Pulmonary artery endothelial cell (primary cell): Measurements from ENCODE around the gene MORC4. TPM values are rescaled to one million over a fixed set of nuclear protein-coding genes. Genes with fewer than 3 reads are reported as not detected.
A peak's percentile ranks its signal among the peaks of the same experiment; 100 is the strongest.
"Not testable (repeated sequence)": the region's sequence is repeated elsewhere in the genome, so short reads cannot be mapped to it uniquely, and the experiment has no call there.

Source experiments
- DNase-seq: peaks from one replicate; pipeline ENCODE4 v3.0.0-alpha.2; 2011; ENCODE audit warnings: low read depth, low spot score
- total RNA-seq: library from RNA; depleted of rRNA; stranded (reverse); fragments of >200 nt; gene quantifications from 2 replicates; pipeline ENCODE4 v1.2.3, GENCODE V29; 2014

MORC4 gene
- total RNA-seq = 17.2 and 21.2 TPM in 2 replicates

DNA sequence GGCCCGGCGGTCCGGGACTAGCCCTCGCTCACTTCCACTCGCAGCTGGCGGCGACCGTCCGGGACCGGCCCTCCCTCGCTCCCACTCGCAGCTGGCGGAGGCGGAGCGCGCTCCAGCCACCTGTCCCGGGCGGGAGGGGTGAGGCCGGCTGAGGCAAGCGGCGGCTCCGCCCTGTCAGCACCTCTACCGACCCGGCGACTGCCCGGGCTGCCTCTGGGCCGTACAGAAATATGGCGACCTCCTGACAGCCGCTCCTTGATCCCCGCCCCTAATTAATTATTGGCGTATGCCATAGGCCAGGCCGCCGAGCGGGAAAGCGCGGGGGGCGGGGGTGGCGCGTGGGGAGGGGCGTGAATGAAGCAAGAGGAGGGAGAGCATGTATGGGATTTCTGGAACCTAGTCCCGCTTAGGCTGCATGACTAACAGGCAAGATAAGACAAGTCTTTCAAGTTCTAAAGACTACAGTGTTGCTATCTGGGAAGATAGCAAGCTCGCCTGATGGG, at the start of gene MORC4:
TSS of gene MORC4 (minus strand) at position 200 of the 503 bp plus-strand sequence. CDS start 243 bp downstream, outside the sequence.
- DNase-seq = peak; percentile 20

DNA sequence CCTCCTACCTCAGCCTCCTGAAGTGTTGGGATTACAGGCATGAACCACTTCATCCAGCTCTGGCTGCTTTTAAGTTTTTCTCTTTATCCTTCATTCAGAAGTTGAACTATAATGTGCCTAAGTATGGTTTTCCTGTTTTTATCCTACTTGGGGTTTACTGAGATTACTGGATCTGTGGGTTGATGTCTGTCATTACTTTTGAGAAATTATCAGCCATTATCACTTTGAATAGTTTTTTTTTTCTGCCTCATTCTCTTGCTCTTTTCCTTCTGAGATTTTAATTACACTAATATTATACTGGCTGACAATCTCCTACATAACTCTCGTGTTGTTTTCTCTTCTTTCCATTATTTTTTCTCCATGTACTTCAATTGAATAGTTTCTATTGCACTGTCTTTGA, 47.6 kb upstream of the MORC4 start:
- no peak for DNase-seq

DNA sequence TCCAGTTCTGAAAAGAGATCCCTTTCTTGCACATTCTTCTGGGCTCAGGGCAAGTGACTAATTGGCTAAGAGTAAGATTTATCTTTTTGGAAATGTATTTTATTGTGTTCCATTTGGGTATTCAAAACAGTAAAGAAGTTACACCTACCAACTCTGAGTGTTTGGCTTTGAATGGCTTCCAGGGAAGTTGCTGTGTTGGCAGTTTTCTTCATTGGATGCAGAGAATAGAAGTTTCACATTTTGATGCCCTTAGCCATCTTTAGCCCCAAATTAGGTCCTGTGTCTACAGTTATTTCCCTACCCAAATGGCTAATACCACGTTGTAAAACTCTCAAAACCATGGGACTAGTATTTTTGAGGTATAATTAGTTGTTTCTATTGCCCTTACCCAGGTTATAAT, 29.7 kb upstream of the MORC4 start:
- no peak for DNase-seq

DNA sequence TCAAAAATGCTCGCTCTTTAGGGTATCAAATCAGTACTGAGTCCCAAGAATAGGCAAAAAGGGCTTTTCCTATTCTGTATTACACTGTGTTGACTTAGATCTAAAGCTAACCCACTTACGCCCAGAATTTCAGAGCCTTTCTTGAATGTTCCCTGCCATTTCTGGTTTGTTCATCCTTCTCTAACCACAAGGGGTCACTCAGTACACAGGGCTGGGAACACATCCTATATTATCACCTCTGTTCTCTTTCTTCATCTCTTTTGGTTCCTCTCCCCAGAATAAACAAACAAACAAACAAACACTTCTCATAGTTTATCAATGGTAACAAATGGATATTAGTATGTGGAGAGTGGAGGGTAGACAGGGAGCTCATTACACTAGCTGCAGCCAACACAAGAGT, 25.5 kb upstream of the MORC4 start:
- no peak for DNase-seq

DNA sequence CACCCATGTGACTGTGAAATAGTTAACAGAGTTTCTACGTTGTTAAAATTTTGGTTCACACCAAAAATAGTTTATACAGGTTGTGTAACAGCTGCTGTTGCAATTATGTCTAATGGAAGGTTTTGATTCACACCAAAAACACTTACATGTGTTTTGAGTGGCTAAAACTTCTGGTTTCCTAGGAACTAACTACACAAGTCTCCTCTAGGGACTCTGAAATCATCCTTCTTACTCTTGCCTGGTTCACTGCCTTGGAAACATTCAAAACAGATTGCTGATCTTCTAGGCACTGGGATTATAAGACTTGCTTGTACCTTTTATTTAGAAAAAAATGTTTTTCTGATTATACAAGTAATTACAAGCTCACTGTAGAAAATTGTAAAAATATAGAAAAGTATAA, 14.9 kb upstream of the MORC4 start:
- no peak for DNase-seq

DNA sequence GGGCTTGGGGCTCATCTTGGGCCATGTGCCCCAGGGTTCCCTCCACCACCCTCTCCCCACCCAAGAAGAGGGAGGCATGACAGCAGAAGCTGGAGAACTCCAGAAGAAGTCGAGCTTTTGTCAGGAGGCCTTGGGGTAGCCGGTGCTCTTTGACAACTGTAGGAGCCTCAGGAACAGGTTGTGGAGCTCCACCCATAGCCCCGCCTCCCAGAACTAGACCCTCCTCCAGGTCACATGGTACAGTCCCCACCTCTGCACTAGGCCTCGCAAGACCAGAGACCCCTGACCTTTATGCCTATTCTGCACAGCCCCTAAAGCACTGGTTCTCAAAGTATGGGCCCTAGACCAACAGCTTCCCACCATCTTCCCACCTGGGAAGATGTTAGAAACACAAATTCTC, 8.0 kb upstream of the MORC4 start:
- DNase-seq = no peak

DNA sequence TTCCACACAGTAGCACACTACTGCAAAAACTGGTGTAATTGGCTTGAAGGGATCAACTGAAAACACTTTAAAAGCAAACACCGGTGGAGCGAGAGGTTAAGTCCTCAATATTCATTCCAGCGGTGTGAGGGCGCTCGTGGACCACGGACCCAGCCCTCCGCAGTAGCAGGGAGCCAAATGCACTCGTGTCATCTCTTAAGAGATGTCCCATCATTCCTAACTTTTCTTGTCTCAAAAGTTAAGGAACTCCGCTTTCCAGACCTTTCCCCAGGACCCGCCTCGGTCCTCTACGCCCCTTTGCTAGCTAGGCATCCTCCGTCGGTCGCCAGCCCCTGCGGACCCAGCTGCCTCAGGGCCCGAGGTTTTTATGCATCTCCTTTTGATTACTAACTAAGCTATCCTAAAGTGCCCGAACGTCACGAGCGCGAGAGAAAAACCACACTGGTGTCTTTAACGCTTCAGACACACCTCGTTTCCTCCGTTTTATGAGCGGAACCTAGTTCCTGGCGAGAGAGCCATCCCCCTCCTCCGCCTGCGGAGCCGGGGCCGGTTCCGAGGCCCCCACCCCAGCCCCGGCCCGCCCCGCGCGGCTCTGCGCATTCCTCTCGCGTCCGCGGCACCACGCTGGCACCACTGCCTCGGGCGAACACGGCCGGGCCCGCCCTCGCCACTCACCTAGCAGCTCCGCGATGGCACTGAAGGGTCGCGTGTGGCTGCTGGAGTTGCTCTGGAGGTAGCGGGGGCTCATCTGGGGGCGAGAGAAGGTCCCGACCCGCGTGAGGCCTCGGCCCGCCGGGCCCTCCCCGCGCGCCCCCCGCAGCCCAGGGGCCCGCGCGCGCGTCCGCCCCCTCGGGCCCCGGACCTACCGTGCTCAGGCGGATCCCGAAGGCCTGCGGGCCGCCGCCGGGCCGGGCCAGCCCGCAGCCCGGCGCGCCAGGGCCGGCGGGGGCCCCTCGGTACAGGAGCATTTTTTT, 723 bp downstream of the MORC4 start:
- no peak for DNase-seq

DNA sequence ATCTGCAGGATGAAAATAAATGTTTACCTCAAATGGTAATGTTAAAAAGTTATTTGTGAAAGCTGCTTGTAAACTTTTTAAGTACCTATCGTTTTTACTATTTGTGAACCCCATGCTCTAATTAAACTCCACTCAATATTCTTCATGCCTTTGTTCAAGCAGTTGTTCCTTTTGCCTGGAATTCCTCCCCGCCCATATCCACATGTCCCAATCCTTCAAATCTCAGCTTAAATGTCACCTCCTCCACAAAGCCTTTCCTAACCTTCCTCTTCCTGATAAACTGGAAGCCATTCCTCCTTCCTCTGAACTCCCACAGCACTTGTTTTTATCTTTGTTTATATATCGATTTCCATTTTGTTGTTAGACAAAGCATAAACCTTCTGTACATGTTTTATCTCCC, 2.4 kb downstream of the MORC4 start:
- no peak for DNase-seq

DNA sequence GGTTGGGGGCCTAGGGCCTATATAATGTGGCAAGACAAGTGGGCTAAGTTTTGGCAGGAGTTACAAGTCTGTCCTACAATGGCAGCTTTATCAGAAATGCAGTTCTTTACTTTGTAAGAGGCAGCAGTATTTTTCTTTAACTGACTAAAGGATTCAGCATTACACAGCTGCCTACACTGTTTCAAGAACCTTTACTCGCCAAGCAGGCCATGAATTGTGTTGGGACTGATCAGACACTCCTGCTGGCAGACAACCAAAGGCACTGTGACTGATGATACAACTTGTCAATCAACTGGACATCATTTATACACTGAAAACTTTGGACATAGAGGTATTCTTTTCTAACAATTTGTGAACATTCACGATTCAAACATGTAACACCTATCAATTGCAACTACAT, 4.3 kb downstream of the MORC4 start:
- no peak for DNase-seq

DNA sequence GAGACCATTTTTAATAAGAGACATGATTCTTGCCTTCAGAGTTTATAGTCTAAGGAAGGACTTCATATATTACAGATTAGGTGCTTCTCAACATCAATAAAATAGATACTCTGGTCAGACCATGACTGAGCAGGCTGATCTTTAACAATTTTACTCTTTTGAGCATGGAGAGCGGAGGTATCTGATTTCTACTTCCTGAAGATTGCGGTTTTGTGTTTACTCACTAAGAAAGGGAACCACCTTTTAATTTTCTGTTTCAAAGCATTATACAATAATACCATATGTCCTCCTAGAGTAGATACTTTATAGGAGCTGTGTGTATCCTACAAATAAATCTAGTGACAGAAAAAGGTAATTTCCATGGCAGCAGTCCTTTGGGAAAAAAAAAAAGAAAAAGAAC, 12.5 kb downstream of the MORC4 start:
- no peak for DNase-seq

DNA sequence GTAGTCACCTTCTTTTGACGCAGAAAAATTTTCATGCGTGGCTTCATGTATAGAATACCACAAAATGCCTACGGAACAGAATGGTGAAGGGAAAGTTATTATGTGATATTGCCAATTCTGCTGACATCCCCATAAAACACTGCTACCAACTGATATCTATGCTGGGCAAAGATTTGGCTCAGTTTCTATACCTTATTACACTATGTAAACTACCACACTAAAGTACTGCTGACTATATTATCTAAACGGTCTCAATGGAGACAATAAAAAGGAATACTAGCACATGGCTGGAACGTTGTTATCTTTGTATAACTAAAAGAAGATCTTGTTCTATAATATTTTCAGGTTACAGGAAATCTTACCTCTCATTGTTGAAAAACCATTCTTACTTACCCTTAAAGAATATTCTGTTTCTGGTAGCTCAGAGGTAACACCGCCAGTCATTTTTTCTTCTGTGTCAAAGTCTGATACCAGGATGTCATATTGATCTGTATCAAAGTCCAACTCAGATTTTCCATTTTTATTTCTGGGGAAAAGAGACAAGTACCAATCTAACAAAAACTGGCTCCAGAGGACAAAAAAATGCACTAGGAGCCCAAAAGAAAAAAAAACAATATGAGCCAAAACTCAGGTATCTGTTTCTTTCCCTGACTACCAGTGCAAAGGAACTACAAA, 18.9 kb downstream of the MORC4 start:
- DNase-seq = no peak

DNA sequence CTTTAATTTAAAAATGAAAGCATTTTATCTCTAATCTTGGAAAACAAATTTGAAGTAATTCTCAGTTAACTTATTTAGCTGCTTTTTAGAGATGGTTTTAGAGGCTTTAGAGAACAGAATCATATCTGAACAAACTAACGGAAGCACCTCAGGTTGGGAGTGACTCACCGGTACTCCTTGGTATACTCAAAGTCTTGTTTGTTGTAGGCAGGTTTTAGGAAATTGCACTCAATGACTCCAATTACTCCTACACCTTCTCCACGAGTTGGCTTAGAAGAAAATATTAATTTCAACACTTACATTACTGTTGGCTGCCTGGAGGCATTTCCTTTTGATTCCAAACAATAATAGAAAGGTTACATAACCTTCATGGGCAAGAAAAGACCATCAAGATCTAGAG, 23.6 kb downstream of the MORC4 start:
- DNase-seq = no peak

DNA sequence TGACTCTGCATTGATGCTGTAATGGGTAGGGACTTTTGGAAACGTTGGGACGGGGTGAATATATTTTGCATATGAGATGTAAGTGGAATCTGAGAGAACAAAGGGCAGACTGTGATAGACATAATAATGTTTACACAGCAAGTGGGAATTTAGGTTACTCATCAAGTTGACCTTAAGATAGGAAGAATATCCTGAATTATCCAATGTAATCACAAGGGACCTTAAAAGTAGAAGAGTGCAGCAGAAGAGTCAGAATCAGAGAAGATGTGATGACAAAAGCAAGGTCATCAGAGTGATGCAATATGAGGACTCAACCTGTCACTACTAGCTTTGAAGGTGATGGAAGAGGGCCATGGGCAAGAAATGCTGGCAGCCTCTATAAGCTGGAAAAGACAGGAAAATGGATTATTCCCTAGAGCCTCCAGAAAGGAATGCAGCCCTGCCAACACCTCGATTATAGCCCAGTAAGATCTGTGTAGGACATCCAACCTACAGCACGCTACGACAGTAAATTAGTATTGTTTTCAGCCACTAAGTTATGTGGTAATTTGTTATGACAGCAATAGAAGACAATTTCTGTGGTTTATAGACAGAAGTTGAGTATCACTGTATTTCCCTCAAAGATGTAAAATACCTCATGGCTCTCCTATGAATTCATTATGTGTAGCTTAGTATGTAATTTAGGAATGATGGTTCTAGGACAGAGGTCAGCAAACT, 26.4 kb downstream of the MORC4 start:
- no peak for DNase-seq

DNA sequence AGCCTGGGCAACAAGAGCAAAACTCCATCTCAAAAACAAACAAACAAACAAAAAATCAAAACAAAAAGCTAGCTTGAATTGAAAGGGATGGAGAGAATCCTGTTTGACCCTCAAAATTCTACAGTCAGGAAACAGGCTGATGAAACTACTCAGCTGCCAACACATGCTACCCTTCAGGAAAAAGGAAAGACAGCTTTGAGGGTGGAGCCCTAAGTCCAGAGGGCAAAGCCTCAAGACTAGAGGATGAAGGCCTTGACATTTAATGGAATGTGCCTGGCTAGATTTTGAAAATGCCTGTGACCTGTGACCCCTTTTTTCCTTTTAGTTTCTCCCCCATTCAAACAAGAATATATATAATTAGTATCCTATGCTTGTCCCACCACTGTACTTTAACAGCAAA, 27.1 kb downstream of the MORC4 start:
- DNase-seq = no peak

DNA sequence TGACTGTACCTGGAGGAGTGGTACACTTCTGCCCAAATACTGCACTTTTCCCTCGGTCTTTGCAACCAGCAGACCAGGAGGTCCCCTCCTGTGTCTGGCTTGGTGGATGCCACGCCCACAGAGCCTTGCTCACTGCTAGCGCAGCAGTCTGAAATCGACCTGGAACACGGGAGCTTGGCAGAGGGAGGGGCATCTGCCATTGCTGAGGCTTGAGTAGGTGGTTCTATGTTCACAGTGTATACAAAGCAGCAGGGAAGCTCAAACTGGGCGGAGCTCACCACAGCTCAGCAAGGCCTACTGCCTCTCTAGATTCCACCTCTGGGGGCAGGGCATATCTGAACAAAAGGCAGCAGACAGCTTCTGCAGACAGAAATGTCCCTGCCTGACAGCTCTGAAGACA, 33.5 kb downstream of the MORC4 start:
- DNase-seq = not testable (repeated sequence)

DNA sequence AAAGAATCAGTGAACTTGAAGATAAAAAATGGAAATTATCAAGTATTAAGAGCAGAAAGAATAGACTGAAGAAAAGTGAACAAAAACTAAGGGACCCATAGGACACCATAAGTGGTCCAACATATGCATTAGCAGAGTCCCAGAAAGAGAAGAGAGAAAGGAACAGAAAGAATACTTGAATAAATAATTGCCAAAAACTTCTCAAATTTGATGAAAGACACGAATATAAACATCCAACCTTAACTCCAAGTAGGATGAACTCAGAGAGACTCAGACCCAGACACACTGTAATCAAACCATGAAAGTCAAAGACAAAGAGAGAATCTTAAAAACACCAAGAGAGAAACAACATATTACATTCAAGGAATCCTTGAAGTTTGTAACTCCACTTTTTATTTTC, 35.7 kb downstream of the MORC4 start:
- no peak for DNase-seq

DNA sequence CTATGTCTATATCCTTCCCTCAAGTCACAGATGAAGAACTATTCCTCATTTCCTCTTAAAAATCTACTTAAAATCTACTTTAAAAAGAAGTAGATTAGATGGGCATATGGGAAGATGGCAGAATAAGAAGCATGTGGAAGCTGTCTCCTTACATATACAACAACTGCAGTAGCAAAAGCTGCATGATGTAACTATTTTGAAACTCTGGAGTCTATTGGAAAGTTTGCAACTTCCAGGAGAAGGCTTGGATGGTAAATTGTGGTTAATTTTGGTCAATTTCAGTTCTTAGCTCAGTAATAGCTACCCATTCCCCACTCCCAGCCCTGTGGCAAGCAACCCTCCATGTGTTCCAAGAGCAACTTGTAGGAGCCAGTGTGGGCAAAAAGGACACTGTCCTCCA, 36.9 kb downstream of the MORC4 start:
- no peak for DNase-seq

DNA sequence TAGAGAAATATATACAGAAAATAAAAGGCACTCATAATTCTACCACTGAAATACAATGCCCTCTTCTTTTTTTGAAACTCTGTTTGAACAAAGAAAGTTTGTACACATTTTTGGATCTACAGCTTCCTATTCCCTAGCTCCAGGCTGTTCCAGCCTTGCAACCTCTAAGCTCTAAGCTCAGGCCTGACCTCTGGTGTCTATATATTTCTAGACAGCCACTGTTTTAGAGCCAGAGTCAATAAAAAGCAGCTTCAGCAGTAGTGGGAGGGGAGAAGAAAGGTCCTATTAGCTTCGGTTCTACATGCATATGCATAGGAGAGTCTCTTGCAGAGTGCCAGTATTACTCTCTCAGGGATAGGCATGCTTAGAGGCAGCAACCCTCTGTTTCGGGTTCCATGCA, 40.1 kb downstream of the MORC4 start:
- no peak for DNase-seq

DNA sequence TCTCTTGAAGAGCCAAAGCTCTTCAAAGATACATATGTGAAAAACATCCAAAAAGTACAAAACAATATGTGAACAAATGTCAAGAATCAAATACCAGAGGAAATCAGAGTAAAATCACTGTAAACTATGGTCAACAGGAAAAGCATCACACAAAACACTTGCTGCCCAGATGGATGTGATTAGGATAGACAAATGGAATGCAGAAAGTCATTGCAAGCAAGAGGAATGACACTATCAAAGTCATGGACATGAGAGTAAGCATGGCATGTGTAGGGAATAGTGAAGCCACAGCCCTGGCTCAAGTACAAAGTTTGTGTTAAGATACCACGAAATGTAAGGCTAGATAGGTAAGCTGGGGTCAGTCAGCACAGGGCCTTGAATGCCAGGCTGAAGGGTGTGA, 42.2 kb downstream of the MORC4 start:
- DNase-seq = no peak

DNA sequence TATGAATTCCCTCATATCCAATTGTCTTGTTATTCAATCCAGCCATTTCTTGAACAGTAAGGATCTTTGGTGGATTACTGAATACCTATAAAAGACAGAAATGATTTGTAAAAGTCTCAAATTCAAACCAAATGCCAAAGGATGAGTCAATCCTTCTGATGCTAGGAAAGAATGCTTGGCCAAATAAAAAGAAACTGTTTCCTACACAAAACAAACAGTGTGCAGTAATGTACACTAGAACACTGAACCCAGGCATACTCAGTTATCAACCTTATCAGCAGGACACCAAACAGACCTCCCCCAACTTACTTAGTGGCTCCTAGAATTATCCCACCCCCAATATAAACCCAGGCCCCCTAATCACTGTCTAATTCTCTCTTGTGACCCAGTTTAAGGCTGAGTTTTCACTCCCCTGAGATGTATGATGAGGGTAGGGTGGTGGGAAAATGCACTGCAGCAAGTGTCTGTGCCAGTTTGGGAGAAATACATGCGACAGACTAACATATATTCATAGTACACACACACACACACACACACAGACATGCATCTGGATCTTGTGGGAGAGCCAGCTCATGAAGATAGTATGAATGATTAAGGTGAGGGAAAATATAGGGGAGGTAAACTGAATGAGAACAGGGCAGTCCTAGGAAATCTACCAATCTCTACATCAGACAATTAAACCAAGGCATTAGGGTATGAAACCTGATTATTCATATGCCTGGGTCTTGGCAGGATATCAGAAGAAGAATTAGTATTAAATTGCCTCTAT, 44.8 kb downstream of the MORC4 start:
- no peak for DNase-seq

DNA sequence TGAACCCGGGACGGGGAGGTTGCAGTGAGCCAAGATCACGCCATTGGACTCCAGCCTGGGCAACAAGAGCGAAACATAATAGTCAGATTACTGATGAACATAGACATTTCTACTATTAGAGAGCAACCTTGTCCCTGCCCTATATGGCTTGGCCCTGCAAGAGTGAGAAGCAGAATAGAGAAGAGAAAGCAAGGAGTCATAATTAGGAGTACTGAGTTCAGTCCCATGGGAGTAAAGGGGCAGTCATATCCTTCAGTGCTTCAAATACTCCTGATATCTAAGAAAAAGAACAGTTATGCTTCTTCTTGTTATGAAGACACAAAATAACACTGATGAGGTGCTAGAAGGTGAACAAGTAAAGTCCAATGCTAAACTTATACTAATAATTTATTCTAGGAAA, 46.0 kb downstream of the MORC4 start:
- no peak for DNase-seq
